Sciatic nerve (tissue), 2 donors: ENCODE measurements around the gene CRYBG1. TPM values are rescaled to one million over a fixed set of nuclear protein-coding genes. Genes with fewer than 3 reads are reported as not detected.

Experiments used
- ATAC-seq: fragments of 200-7000 bp; cut with Tn5 transposase; one replicate; pipeline ENCODE4 v1.9.1; 2020; ENCODE audit warnings: mild to moderate bottlenecking, moderate library complexity
- DNase-seq: peaks from one replicate; pipeline ENCODE4 v3.0.0-alpha.2; 2020; ENCODE audit warnings: low spot score
- intact Hi-C: fragments of 100-400 bp; cut with DNase I; formaldehyde crosslinking; loops from one replicate; pipeline ENCODE4 v1.14.2; 2022
- total RNA-seq: library from RNA; stranded (reverse); fragmentation: NEBNext Ultra II Directional; extraction: Animal tissue kit (Norgen Biotek cat#: 25700); gene quantifications from one replicate; pipeline ENCODE4 v1.2.1, GENCODE V29; 2021
- donor health status: DM: no; HTN: no; CAD: no.
- donor health status: DM: no; HTN: no; CAD: no.

The CRYBG1 gene
- total RNA-seq, 1 donor from 2014 or later: 10.7 TPM

GRCh38 chr6:106417572-106418147 lies 57.1 kb downstream of the CRYBG1 start:
- ATAC-seq (no peak), DNase-seq (no peak)
- intact Hi-C loops: no loop called here

- intact Hi-C loops: no loop called here
- ATAC-seq (no peak), DNase-seq (no peak)
Measured at GRCh38 chr6:106419900-106420613, 59.5 kb downstream of the CRYBG1 start.

GRCh38 chr6:106421496-106421895 lies 61.0 kb downstream of the CRYBG1 start:
- ATAC-seq (no peak), DNase-seq (no peak)
- intact Hi-C loops: no loop called here

DNA sequence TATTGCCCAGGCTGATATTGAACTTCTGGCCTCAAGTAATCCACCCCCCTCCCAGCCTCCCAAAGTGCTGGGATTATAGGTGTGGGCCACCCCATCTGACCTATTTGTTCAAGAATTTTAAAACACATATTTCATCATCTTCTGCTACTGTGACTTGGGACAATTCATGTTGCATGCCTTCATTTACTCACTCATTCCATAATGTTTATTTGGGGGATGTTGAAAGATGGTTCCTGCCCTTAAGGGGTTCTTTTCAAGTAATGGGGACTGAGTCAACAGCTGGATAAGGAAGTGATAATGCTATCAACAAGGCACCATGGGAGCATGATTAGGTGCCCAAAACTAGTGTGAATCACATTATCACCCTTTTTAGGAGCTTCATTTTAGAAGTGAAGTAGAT lies 62.0 kb downstream of the CRYBG1 start:
- ATAC-seq (no peak), DNase-seq (no peak)
- intact Hi-C loops: no loop called here

- ATAC-seq (no peak), DNase-seq (no peak)
- intact Hi-C loops: no loop called here
Measured at GRCh38 chr6:106425382-106425781, 64.9 kb downstream of the CRYBG1 start.

GRCh38 chr6:106426250-106426970 lies 65.9 kb downstream of the CRYBG1 start:
- peak; percentile 36 for ATAC-seq
- intact Hi-C loops: no loop called here
- DNase-seq: no peak

DNA sequence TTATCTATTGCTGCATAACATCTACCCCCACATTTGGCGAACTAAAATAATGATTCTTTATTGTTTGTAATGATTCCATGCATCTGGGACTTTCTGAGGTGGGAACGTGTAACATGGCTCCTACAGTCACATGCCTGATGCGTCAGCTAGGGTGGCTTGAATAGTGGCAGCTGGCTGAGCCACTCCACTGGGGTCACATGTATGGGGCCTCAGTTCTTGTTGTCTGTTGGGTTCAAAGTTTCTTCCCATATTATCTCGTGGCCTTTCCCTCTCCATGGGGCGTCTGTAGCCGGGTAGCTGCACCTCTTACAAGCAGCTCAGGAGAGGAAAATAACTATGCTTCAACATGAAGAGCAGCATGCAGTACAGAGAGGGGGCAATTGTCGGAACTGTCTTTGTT lies 69.9 kb downstream of the CRYBG1 start:
- ATAC-seq (no peak), DNase-seq (no peak)
- intact Hi-C loops: no loop called here

GRCh38 chr6:106431405-106431804 lies 70.9 kb downstream of the CRYBG1 start:
- ATAC-seq (no peak), DNase-seq (no peak)
- intact Hi-C loops: no loop called here

DNA sequence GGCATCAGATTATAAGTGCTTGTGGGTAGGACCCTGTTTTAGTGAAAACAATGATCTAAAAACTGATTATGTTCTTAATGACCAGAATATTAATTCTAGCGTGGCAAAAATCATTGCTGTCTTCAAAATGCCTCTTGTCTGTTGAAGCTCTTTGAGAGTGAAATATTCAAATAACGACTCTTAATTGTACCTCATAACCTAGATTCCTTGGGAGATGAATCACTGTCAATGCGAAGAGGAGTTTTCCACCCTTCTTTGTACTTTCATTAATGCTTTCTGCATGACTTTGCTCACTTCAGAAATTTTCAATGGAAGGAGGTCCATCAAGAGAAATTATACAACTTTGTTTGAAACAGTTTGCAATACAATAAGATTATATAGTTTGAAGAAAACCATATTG lies 71.5 kb downstream of the CRYBG1 start:
- ATAC-seq (no peak), DNase-seq (no peak)
- intact Hi-C loops: no loop called here

- ATAC-seq (no peak), DNase-seq (no peak)
- intact Hi-C loops: no loop called here
Measured at GRCh38 chr6:106434530-106434929, 74.0 kb downstream of the CRYBG1 start.

- DNase-seq: no peak
Measured at GRCh38 chr6:106439459-106439858, 78.9 kb downstream of the CRYBG1 start.

GRCh38 chr6:106440546-106440945 lies 80.0 kb downstream of the CRYBG1 start:
- DNase-seq: no peak
- intact Hi-C loops: no loop called here

More at GRCh38 chr6:106439459-106439858, 78.9 kb downstream of the CRYBG1 start:
- intact Hi-C loops: no loop called here
- no peak for ATAC-seq

DNA sequence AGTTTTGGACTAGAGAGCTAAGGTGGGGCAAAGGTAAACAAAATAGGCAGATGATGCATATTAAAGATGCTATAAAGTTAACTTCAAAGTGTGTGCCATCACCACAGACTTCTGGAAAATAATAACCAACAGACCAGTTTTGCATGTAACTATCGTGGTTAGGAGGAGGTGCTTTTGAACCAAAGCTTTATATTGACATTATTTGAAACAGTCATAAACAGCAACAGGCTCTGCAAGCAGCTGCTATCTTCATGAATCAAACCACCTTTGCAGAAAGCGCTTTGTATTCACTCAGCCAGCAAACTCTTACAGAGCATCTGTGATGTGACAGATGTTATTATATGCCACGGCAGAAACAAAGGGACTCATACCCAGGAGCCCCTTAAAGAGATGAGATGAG lies 81.9 kb downstream of the CRYBG1 start:
- ATAC-seq (no peak), DNase-seq (no peak)
- intact Hi-C loops: no loop called here

More at GRCh38 chr6:106440546-106440945, 80.0 kb downstream of the CRYBG1 start:
- no peak for ATAC-seq

- intact Hi-C loops: loop anchor here (5.0 kb wide), 1 partner anchor 117 kb away; no protein-coding TSS in a partner anchor
- ATAC-seq (peak; percentile 72), DNase-seq (no peak)
Measured at GRCh38 chr6:106444777-106445507, 84.4 kb downstream of the CRYBG1 start.

GRCh38 chr6:106445508-106445878 lies 85.0 kb downstream of the CRYBG1 start:
- ATAC-seq: no peak
- intact Hi-C loops: loop anchor here (5.0 kb wide), 1 partner anchor 117 kb away; no protein-coding TSS in a partner anchor
- no peak for DNase-seq

DNA sequence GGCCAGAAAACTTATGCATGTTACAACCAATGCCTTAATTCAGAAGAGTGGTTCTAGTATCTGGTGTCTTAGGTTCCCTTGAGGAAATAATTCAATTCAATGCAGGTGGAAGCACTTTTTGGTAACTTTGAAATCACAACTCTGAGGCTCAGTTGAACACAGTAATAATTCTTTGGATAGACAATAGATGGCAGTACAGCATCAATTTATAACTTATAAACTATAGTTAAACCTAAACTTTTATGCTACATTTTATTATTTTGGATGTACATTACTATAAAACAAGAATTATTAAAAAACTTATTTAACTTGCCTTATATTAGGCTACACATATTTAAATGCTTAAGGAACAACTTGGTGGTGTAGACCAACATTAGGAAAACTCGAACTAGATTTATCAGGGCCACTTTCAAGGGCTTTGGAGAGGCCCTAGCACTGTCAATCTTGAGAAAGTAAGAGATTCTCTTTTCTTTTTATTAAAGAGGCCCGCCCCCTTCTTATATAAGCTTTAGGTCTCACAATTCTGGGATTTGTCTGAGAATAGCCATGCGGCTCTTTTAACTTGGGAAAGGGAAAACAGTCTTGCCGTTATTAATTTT lies 85.9 kb downstream of the CRYBG1 start:
- DNase-seq (no peak), ATAC-seq (peak; percentile 36)
- intact Hi-C loops: loop anchor here (5.0 kb wide), 1 partner anchor 116 kb away; no protein-coding TSS in a partner anchor

DNA sequence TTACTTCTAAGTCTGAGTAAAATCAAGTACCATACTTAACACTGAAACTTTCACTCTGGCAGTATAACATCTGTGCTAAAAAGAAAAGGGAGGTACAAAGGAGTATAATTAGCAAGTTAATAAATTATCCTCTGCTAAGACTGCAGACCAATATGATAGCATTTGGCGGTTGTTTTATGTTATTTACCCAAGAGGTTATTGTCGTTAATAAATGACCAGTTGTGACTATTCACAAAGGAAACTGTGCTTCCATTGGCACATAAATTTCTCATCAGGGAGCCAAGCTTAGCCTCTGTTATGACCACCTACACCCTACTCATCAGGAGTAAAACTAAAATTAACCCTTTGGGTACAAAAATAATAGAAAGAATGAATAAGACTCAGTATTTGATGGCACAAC lies 86.5 kb downstream of the CRYBG1 start:
- DNase-seq (no peak), ATAC-seq (no peak)
- intact Hi-C loops: loop anchor here (5.0 kb wide), 1 partner anchor 115 kb away; no protein-coding TSS in a partner anchor

DNA sequence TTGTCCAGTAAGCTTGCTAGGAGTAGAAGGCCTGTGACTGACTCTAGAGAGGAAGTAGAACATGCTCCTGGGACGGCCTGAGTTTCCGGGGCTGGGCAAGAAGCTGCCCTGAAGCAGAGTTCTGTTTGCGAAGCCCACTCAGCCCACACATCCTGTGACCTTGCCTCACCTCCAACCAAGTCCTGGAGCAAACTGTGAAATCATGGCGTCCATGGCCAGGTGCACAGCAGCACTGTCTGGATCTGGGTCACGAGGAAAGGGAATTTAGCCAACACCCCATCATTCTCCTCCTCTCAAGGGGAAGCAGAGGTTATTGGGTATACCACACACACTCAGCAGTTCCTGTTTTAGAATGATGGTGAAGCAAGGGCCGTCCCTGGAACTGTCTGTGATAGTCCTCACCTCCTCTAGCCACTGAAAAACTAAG lies 87.5 kb downstream of the CRYBG1 start:
- ATAC-seq (peak; percentile 63), DNase-seq (no peak)
- intact Hi-C loops: loop anchor here (5.0 kb wide), 1 partner anchor 114 kb away; no protein-coding TSS in a partner anchor

GRCh38 chr6:106450653-106451052 lies 90.1 kb downstream of the CRYBG1 start:
- intact Hi-C loops: no loop called here
- no peak for ATAC-seq

More at GRCh38 chr6:106450653-106451052, 90.1 kb downstream of the CRYBG1 start:
- DNase-seq: no peak
